GM19455 (cell line): ENCODE data around the gene PPP4R4.
"Not testable (repeated sequence)": the region's sequence is repeated elsewhere in the genome, so short reads cannot be mapped to it uniquely, and the experiment has no call there.

Source experiments
- ATAC-seq: cut with Tn5 transposase; IDR thresholded peaks from one replicate; pipeline ENCODE4 v1.9.1; 2021; ENCODE audit not compliant: unreplicated experiment

Gene PPP4R4

GRCh38 chr14:94264195-94264594 is 90.1 kb downstream of the PPP4R4 start:
- ATAC-seq = not testable (repeated sequence)

GRCh38 chr14:94267352-94267751 is 93.2 kb downstream of the PPP4R4 start:
- ATAC-seq = no peak

- not testable (repeated sequence) for ATAC-seq
Measured at GRCh38 chr14:94268582-94268981, 94.5 kb downstream of the PPP4R4 start.

- ATAC-seq = no peak
Measured at GRCh38 chr14:94269156-94269555, 95.0 kb downstream of the PPP4R4 start.

- ATAC-seq = not testable (repeated sequence)
Measured at GRCh38 chr14:94276898-94277561, 102.9 kb downstream of the PPP4R4 start.

GRCh38 chr14:94278731-94279130 is 104.6 kb downstream of the PPP4R4 start:
- no peak for ATAC-seq

GRCh38 chr14:94282991-94283723 is 109.0 kb downstream of the PPP4R4 start:
- ATAC-seq = no peak

GRCh38 chr14:94284221-94284620 is 110.1 kb downstream of the PPP4R4 start:
- no peak for ATAC-seq

GRCh38 chr14:94285158-94285557 is 111.0 kb downstream of the PPP4R4 start:
- no peak for ATAC-seq

- no peak for ATAC-seq
Measured at GRCh38 chr14:94288610-94289465, 114.7 kb downstream of the PPP4R4 start.

- ATAC-seq = no peak
Measured at GRCh38 chr14:94290197-94290596, 116.1 kb downstream of the PPP4R4 start.

- ATAC-seq = no peak
Measured at GRCh38 chr14:94291159-94291905, 117.2 kb downstream of the PPP4R4 start.

- ATAC-seq = no peak
Measured at GRCh38 chr14:94291906-94292525, 117.9 kb downstream of the PPP4R4 start.

GRCh38 chr14:94292526-94292871 is 118.4 kb downstream of the PPP4R4 start:
- ATAC-seq = no peak

GRCh38 chr14:94292872-94293577 is 118.9 kb downstream of the PPP4R4 start, which contains the start of gene SERPINA10:
Gene SERPINA10, minus strand, starts transcription at chr14:94293268. Its CDS starts 2,675 bp downstream, at chr14:94290593.
- no peak for ATAC-seq

GRCh38 chr14:94293578-94293924 is 119.4 kb downstream of the PPP4R4 start:
- ATAC-seq = no peak

GRCh38 chr14:94295360-94296180 is 121.4 kb downstream of the PPP4R4 start:
- ATAC-seq = no peak

GRCh38 chr14:94296181-94296545 is 122.0 kb downstream of the PPP4R4 start:
- ATAC-seq = not testable (repeated sequence)

- no peak for ATAC-seq
Measured at GRCh38 chr14:94298130-94298529, 124.0 kb downstream of the PPP4R4 start.
